Mucosa of gallbladder (tissue), 1 donor: ENCODE results near the gene KCNAB2. TPM values are rescaled to one million over a fixed set of nuclear protein-coding genes. Genes with fewer than 3 reads are reported as not detected.
"Not testable (repeated sequence)": the region's sequence is repeated elsewhere in the genome, so short reads cannot be mapped to it uniquely, and the experiment has no call there.

Experiments used
- DNase-seq: peaks from one replicate; pipeline ENCODE4 v3.0.0-alpha.2; 2020; ENCODE audit warnings: low spot score
- total RNA-seq: library from RNA; stranded (reverse); gene quantifications from one replicate; pipeline ENCODE4 v1.2.1, GENCODE V29; 2021
- donor health status: DM: no; HTN: no; CAD: no.

KCNAB2 gene
- total RNA-seq, 1 donor from 2014 or later = 16.1 TPM

- DNase-seq = no peak
These were observed 8.9 kb downstream of the KCNAB2 start for GRCh38 chr1:6054596-6054995.

GRCh38 chr1:6056572-6056948 is 10.9 kb downstream of the KCNAB2 start:
- no peak for DNase-seq

GRCh38 chr1:6057170-6057845 is 11.6 kb downstream of the KCNAB2 start:
- no peak for DNase-seq

GRCh38 chr1:6059866-6060265 is 14.2 kb downstream of the KCNAB2 start:
- no peak for DNase-seq

- no peak for DNase-seq
These were observed 17.0 kb downstream of the KCNAB2 start for GRCh38 chr1:6062670-6063069.

GRCh38 chr1:6063532-6064053 is 17.9 kb downstream of the KCNAB2 start:
- not testable (repeated sequence) for DNase-seq

- DNase-seq = no peak
These were observed 19.6 kb downstream of the KCNAB2 start for GRCh38 chr1:6065093-6065858.

GRCh38 chr1:6066680-6067079 is 21.0 kb downstream of the KCNAB2 start:
- DNase-seq = no peak

- no peak for DNase-seq
These were observed 22.4 kb downstream of the KCNAB2 start for GRCh38 chr1:6068073-6068472.

GRCh38 chr1:6068932-6069331 is 23.2 kb downstream of the KCNAB2 start:
- no peak for DNase-seq

GRCh38 chr1:6069573-6069972 is 23.9 kb downstream of the KCNAB2 start:
- DNase-seq = no peak

GRCh38 chr1:6070450-6070974 is 24.8 kb downstream of the KCNAB2 start:
- no peak for DNase-seq

- no peak for DNase-seq
These were observed 25.5 kb downstream of the KCNAB2 start for GRCh38 chr1:6071219-6071618.

GRCh38 chr1:6072774-6073479 is 27.2 kb downstream of the KCNAB2 start:
- no peak for DNase-seq

- no peak for DNase-seq
These were observed 27.9 kb downstream of the KCNAB2 start for GRCh38 chr1:6073480-6074053.

GRCh38 chr1:6074192-6074901 is 28.7 kb downstream of the KCNAB2 start:
- DNase-seq = no peak

- DNase-seq = no peak
These were observed 30.1 kb downstream of the KCNAB2 start for GRCh38 chr1:6075748-6076147.

GRCh38 chr1:6077061-6077460 is 31.4 kb downstream of the KCNAB2 start:
- DNase-seq = not testable (repeated sequence)

- no peak for DNase-seq
These were observed 31.8 kb downstream of the KCNAB2 start for GRCh38 chr1:6077506-6077905.

- DNase-seq = no peak
These were observed 32.2 kb downstream of the KCNAB2 start for GRCh38 chr1:6077919-6078318.

- no peak for DNase-seq
These were observed 34.8 kb downstream of the KCNAB2 start for GRCh38 chr1:6080469-6080868.
